Measurements from ENCODE around the gene PBRM1. TPM values are rescaled to one million over a fixed set of nuclear protein-coding genes. Genes with fewer than 3 reads are reported as not detected.

The PBRM1 gene
- total RNA-seq, 1 donor from 2014 or later: 90.1 TPM

DNA sequence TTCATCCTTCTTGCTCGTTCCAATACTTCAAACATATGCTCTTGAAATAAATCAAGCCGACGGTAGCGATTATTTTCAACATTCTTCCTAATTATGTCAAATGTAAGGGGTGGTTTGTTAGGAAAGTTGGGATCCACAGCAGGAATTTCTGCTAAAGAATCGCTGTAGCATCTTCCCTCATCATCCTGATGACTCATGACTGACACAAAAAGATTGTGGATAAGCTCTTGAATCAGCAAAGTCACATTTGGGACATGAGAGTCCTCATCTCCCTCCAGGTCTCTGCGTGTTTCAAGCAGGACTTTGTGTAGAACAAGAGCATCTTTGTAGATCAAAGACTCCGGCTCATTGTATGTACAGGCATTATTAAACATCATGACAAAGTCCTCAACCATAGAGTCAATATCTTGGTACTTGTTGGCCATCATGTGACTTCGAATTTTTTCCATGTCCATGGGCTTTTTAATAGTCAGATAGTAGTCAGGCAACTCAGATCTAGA is 76.3 kb downstream of the PBRM1 start:
- Mint-ChIP-seq H3K36me3 (peaks cover 37% of the 10 kb centered on the region), H3K27me3 (ENCODE audit: low read depth) (no peaks in the 10 kb centered on the region), H3K27ac (peak overlapping the region; percentile 32), H3K4me1 (peaks cover 21% of the 10 kb centered on the region), H3K9me3 (peaks cover 4% of the 10 kb centered on the region), H3K4me3 (no peak overlapping the region)
- TF ChIP-seq, protein P1, sequence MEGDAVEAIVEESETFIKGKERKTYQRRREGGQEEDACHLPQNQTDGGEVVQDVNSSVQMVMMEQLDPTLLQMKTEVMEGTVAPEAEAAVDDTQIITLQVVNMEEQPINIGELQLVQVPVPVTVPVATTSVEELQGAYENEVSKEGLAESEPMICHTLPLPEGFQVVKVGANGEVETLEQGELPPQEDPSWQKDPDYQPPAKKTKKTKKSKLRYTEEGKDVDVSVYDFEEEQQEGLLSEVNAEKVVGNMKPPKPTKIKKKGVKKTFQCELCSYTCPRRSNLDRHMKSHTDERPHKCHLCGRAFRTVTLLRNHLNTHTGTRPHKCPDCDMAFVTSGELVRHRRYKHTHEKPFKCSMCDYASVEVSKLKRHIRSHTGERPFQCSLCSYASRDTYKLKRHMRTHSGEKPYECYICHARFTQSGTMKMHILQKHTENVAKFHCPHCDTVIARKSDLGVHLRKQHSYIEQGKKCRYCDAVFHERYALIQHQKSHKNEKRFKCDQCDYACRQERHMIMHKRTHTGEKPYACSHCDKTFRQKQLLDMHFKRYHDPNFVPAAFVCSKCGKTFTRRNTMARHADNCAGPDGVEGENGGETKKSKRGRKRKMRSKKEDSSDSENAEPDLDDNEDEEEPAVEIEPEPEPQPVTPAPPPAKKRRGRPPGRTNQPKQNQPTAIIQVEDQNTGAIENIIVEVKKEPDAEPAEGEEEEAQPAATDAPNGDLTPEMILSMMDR (IDR thresholded peaks at IDR 0.05; ENCODE audit: unreplicated experiment): no peak
- DNase-seq (ENCODE audit: low spot score in 2 of 2, unreplicated experiment in 2 of 2): no peak

DNA sequence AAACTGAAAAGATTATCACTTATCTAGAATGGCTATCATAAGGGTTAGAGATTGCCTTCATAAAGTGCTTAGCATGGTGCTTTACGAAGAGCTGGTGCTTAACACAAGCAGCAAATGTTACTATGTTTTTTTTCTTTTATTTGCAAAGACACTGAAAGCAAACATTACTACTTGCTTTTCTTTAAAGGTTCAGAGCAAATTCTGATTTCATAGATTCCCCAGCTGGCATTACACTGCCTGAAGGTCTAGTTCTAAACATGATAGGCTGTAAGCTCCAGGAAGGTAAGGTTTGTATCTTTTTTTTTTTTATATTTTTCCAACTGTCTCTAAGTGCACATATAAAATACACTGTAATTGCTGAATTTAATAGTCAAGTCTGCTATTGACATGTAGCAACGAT is 77.4 kb downstream of the PBRM1 start:
- Mint-ChIP-seq H3K36me3 (peaks cover 44% of the 10 kb centered on the region), H3K4me3 (no peak overlapping the region), H3K27me3 (ENCODE audit: low read depth) (no peaks in the 10 kb centered on the region), H3K27ac (peak overlapping the region; percentile 8), H3K9me3 (peaks cover 4% of the 10 kb centered on the region), H3K4me1 (peaks cover 21% of the 10 kb centered on the region)
- no peak for DNase-seq (ENCODE audit: low spot score in 2 of 2, unreplicated experiment in 2 of 2)
- TF ChIP-seq, protein P1 (IDR thresholded peaks at IDR 0.05; ENCODE audit: unreplicated experiment): no peak

GRCh38 chr3:52606373-52607085 is 79.2 kb downstream of the PBRM1 start:
- H3K36me3 Mint-ChIP-seq: peaks cover 54% of the 10 kb centered on the region

GRCh38 chr3:52600258-52600657 is 85.5 kb downstream of the PBRM1 start:
- Mint-ChIP-seq H3K4me1 (peaks cover 5% of the 10 kb centered on the region), H3K4me3 (no peak overlapping the region), H3K27me3 (ENCODE audit: low read depth) (no peaks in the 10 kb centered on the region), H3K27ac (no peak overlapping the region), H3K36me3 (peaks cover 76% of the 10 kb centered on the region), H3K9me3 (peaks cover 14% of the 10 kb centered on the region)
- TF ChIP-seq, protein P1 (IDR thresholded peaks at IDR 0.05; ENCODE audit: unreplicated experiment): no peak
- no peak for DNase-seq (ENCODE audit: low spot score in 2 of 2, unreplicated experiment in 2 of 2)

More at GRCh38 chr3:52606373-52607085, 79.2 kb downstream of the PBRM1 start:
- no peak overlapping the region for H3K4me3 Mint-ChIP-seq
- DNase-seq (ENCODE audit: low spot score in 2 of 2, unreplicated experiment in 2 of 2): no peak
- TF ChIP-seq, protein P1 (IDR thresholded peaks at IDR 0.05; ENCODE audit: unreplicated experiment): no peak
- peak overlapping the region; percentile 91 for H3K27ac Mint-ChIP-seq
- H3K27me3 Mint-ChIP-seq (ENCODE audit: low read depth): no peaks in the 10 kb centered on the region
- peaks cover 26% of the 10 kb centered on the region for H3K4me1 Mint-ChIP-seq
- H3K9me3 Mint-ChIP-seq: peaks cover 5% of the 10 kb centered on the region

DNA sequence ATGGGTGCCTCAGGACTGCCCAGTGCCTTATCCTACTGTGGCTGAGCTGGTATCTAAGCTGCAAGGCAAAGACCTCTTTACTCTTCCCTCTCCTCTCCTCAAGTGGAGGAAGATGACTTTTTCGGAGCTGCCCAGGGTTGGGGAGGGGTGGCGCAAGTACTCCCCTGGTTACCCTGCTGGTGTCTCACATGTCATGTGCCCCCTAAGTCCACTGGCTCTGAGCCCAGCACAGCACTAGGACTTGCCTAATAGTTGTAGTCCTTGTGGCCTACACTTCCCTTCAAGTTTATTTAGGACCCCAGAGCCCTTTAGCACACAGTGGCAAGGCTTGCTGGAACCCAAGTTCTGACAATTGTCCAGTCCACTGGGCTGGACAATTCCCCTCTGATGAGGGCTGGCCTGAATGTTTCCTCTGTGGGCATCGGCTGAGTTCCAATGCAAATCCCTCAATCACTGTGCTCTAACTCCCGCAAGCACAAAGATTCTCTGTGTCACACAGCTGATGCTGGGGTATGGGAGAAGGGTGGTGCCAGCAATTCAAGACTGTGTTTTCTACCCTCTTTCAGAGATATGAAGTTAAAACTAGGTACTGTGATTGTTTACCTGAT is 89.0 kb downstream of the PBRM1 start:
- Mint-ChIP-seq H3K27ac (no peak overlapping the region), H3K36me3 (peaks cover 74% of the 10 kb centered on the region), H3K27me3 (ENCODE audit: low read depth) (no peaks in the 10 kb centered on the region), H3K4me3 (no peak overlapping the region), H3K4me1 (peaks cover 11% of the 10 kb centered on the region), H3K9me3 (peaks cover 18% of the 10 kb centered on the region)
- DNase-seq (ENCODE audit: low spot score in 2 of 2, unreplicated experiment in 2 of 2): no peak
- TF ChIP-seq, protein P1 (IDR thresholded peaks at IDR 0.05; ENCODE audit: unreplicated experiment): no peak
